ENCODE measurements around the gene CAMK1D.

The CAMK1D gene

GRCh38 chr10:12409161-12409560 is 59.8 kb downstream of the CAMK1D start:
- H3K4me3 ChIP-seq (ENCODE audit: low read length) = no peak overlapping the region
- no peak for TF ChIP-seq CTCF (conservative IDR thresholded peaks at IDR 0.05; ENCODE audit: low read depth, low read length)
- DNase-seq (ENCODE audit: low read depth) = no peak

- no peak for DNase-seq (ENCODE audit: low read depth)
- TF ChIP-seq CTCF (conservative IDR thresholded peaks at IDR 0.05; ENCODE audit: low read depth, low read length) = no peak
- no peak overlapping the region for H3K4me3 ChIP-seq (ENCODE audit: low read length)
These were observed 60.3 kb downstream of the CAMK1D start for GRCh38 chr10:12409613-12410012.

GRCh38 chr10:12412666-12413368 is 63.5 kb downstream of the CAMK1D start:
- no peak for TF ChIP-seq CTCF (conservative IDR thresholded peaks at IDR 0.05; ENCODE audit: low read depth, low read length)
- no peak overlapping the region for H3K4me3 ChIP-seq (ENCODE audit: low read length)
- DNase-seq (ENCODE audit: low read depth) = no peak

GRCh38 chr10:12413369-12413711 is 64.0 kb downstream of the CAMK1D start:
- H3K4me3 ChIP-seq (ENCODE audit: low read length) = no peak overlapping the region
- no peak for TF ChIP-seq CTCF (conservative IDR thresholded peaks at IDR 0.05; ENCODE audit: low read depth, low read length)
- no peak for DNase-seq (ENCODE audit: low read depth)

- TF ChIP-seq CTCF (conservative IDR thresholded peaks at IDR 0.05; ENCODE audit: low read depth, low read length) = no peak
- no peak for DNase-seq (ENCODE audit: low read depth)
- no peak overlapping the region for H3K4me3 ChIP-seq (ENCODE audit: low read length)
These were observed 65.1 kb downstream of the CAMK1D start for GRCh38 chr10:12414278-12414989.

GRCh38 chr10:12416344-12417050 is 67.2 kb downstream of the CAMK1D start:
- DNase-seq (ENCODE audit: low read depth) = no peak
- no peak overlapping the region for H3K4me3 ChIP-seq (ENCODE audit: low read length)
- TF ChIP-seq CTCF (conservative IDR thresholded peaks at IDR 0.05; ENCODE audit: low read depth, low read length) = no peak
